H4 (cell line): ENCODE data around the gene SRXN1. TPM values are rescaled to one million over a fixed set of nuclear protein-coding genes. Genes with fewer than 3 reads are reported as not detected.

Experiments used
- DNase-seq: peaks from one replicate; pipeline ENCODE4 v3.0.0-alpha.2; 2015; ENCODE audit warnings: low spot score
- total RNA-seq: library from RNA; depleted of rRNA; stranded (reverse); fragments of >200 nt; shearing (Covaris generic); gene quantifications from 2 replicates; pipeline ENCODE4 v1.2.3, GENCODE V29; 2014; rRNA removed

Gene SRXN1
- total RNA-seq, 1 experiment from 2014 or later = 165 TPM

DNA sequence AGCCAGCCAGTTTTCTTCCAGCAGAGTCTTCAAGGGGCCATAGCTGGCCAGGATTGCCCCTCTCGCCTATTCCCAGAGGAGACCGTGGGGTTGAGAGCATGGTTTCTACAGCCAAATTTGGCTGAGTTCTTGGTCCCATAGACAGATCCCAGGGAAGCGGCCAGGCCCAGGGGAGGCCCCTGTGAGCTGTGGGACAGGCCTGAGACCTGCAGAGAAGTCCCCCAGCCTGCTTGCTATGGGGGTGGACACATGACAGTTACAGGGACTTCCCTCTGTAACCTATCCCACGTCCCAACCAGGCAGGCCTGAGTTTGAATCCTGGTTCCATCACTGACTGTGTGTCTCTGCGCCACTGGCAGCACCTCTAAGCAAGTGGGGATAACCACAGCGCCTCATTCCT, 45.5 kb downstream of the SRXN1 start:
- DNase-seq = no peak

DNA sequence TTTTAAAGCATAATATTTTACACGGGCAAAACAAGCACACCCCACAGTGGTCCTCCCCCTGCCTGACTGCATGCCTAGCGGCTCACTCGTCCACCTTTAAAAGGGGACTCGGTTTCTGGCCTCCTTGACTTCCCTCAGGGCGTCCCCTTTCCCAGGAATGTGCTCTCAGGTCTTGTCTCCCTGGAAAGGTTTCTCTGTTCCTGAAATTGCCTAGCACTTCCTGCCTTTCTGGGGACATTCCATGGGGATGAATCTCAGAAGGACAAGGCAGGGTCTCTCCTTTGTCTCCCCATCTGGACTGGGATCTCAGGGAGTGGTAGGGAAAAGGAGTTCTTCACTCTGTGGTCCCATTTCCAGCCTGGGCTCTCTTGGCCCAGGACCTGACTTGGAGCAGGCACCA, 47.8 kb downstream of the SRXN1 start:
- no peak for DNase-seq

GRCh38 chr20:603116-603640, 49.8 kb downstream of the SRXN1 start:
- no peak for DNase-seq

- no peak for DNase-seq
These were observed 50.7 kb downstream of the SRXN1 start for GRCh38 chr20:602111-602970.

- DNase-seq = no peak
These were observed 52.3 kb downstream of the SRXN1 start for GRCh38 chr20:600736-601135.

- no peak for DNase-seq
These were observed 52.9 kb downstream of the SRXN1 start for GRCh38 chr20:600141-600540.

DNA sequence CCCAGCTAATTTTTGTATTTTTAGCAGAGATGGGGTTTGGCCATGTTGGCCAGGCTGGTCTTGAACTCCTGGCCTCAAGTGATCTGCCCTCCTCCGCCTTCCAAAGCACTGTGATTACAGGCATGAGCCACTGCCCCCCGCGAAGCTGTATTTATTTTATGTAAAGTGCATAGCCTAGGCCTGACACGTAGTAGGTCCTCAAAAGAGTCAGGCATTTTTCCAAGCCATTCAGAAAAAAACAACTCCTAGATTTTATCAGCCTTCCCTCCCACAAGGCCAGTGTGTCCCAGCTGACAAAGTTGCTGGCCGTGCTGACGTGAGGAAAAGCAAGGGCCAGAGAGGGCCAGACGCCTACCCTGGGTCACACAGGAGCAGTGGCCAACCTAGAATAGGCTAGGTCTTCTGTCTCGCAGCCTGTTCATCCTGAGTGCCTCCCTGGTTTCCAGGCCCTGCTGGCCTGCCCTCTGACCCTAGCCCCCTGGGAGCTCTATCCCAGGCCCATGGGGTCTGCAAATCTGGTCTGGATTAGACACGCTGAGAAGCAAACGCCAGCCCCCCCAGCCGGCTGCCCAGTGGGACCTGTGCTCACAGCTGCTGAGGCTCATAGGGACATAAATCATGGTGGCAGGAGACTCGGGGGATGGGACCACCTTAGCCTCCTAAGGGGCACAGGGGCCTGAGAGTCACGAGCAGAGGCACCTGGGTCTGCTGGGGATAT, 54.7 kb downstream of the SRXN1 start:
- DNase-seq = no peak

DNA sequence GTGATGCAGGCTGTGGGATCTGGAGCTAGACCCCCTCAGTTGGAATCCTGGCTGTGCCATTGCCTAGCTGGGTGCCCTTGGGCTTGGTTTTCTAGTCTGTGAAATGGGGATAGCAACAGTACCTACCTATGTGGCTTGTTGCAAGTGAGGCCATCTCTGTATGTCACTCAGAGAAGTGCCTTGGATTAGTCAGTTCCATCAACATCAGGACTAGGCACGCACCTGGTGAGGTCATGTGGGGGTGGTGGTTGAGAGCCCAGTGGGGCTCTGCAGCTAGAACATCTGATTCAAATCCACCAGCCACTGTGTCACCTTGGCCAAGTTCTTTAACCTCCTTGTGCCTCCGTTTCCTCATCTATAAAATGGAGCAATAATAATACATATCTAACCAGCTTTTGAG, 55.4 kb downstream of the SRXN1 start:
- no peak for DNase-seq

Other genes with a start within 250 kb of the SRXN1 start
- 91.7 and 95.5 TPM in 2 replicates for gene RBCK1, start 244.9 kb downstream of the SRXN1 start, total RNA-seq
- 18.0 and 21.6 TPM in 2 replicates for gene TBC1D20, start 190.7 kb downstream of the SRXN1 start, total RNA-seq
- gene CSNK2A1, start 109.4 kb downstream of the SRXN1 start, total RNA-seq = 161 and 197 TPM in 2 replicates
- not detected in 2 replicates for gene TCF15, start 42.9 kb downstream of the SRXN1 start, total RNA-seq
- not detected in 2 replicates for gene SCRT2, start 22.6 kb upstream of the SRXN1 start, total RNA-seq
- 0.12 TPM in 1 of 2 replicates, not detected in the other for gene SLC52A3, start 115.3 kb upstream of the SRXN1 start, total RNA-seq
- gene FAM110A, start 180.5 kb upstream of the SRXN1 start, total RNA-seq = 2.3 and 6.7 TPM in 2 replicates